Activated CD4-positive, alpha-beta T cell treated with anti-CD3 and anti-CD28 coated beads, Interleukin-2, amount 50 U/mL, for 24 hours (primary cell): ENCODE results near the gene TRPM5.

Source experiments
- DNase-seq, 2 donors: peaks; one replicate each; pipeline ENCODE4 v3.0.0-alpha.2; 2020; ENCODE audit warnings: low read depth in 1 of 2, low spot score in 1 of 2

The TRPM5 gene

DNA sequence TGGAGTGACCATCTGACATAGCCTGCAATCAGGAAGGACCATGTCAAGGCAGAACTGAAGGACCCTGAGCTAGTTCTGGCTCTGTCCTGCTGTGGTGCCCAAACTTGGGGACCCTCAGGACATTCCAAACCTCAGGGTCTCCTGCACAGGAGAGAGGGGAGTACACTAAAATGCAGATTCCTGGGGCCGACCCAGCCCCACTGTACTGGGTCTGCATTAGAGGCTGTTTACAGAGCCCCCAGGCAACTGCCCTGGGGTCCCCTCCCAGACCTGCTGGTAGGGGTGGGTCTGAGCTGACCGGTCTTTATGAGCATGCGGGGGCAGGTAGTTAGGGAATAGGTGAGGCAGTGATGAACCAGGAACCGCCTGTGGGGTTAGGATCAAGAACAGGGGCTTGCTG is 6.8 kb downstream of the TRPM5 start:
- no peak for DNase-seq

DNA sequence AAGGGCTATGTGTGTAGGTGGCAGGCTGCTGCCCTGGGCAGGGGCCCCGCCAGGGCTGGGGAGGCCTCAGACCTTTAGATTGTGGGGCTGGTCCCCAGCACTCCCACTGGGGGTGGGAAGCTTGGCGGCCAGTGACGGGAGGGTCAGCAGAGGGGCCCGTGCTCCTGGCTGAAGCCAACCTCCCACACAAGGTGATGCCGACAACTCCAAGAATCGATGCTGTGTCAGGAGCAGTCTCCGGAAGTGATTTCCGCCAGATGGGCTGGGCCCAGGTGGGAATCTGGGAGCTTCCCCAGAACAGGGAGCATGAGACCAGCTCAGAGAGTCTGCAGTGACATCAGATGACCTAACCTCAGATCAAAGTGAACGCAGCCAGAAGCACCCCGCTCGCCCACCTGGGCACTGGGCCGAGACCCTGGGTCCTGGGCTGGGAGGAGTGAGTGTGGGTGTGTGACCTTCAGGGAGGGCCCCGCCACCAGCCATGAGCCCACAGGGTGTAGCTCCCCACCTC is 7.7 kb downstream of the TRPM5 start:
- no peak for DNase-seq

DNA sequence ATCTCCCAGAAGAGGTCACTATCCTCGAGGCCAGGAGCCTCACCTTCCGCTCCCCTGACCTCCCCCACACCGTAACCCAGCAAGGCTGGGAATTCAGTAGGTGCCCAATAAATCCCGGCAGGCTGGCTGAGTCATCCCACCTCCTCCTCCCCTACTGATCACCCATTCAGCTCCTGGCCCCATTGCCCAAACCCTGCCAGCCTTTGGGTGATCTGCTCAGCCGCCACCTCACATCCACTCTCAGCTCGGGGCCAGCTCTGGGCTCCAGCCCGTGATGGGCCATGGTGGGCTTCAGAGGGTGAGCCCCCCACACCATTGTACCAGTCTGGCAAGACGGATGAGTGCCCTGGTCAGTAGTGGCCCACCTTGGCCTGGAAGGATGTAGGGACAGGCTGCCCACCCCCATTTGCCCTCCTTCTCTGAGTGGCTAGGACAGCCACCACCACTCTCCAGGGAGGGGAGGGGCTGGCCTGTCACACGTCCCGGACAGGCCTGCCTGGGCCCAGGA is 8.2 kb downstream of the TRPM5 start:
- DNase-seq: no peak

DNA sequence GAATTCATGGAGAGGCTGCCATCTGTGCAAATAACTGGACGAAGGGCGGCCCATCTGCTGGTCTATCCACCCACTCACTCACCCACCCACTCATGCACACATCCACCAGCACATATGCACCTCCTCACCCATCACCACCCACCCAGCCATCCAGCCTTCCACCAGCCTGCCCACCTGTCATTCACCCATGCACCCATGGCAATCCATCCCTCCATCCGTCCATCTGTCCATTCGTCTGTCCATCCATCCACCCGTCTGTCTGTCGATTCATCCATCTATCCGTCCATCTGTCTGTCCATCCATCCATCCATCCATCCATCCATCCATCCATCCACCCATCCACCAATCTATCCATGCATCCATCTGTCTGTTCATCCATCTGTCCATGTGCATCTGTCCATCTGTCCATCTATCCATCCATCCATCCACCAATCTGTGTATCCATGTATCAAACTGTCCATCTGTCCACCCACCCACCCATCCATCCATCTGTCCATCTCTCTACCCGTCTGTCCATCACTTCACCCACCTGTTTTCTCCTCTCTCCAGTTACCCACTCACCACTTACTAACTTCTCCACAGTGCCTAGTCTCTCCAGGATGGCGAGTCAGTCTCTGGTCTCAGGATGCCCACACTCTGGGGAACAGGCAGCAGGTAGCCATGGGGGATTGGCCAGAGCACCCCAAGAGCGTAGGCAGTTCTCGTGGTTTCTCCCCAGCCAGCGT is 8.9 kb downstream of the TRPM5 start:
- no peak for DNase-seq

DNA sequence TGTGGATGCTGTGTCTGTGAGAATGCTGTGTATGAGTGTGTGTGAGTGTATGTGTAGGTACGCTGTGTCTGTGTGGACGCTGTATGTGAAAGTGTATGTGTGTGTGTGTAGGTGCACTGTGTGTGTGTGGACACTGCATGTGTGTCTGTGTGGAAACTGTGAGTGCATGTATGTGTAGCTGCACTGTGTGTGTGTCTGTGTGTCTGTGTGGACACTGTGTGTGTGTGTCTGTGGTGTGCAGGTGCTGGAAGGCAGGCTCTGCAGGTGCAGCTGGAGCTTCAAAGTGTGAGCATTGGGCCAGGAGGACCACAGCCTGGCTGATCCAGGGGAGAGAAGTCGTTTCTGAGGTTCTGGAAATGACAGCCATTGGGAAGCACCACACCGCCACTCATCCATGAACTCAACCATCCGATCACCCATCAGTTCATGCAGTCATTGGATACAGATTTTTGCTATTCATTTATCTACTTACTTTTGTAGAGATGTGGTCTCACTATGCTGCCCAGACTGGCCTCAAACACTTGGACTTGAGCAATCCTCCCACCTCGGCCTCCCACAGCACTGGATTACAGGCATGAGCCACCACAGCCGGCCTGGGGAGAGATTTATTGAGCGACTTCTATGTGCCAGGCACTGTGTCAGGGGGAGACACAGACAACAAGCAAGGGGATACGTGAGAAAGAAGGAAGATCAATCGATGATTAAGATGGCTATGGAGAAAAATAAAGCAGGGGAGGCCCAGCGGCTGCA is 9.6 kb downstream of the TRPM5 start:
- DNase-seq: no peak

DNA sequence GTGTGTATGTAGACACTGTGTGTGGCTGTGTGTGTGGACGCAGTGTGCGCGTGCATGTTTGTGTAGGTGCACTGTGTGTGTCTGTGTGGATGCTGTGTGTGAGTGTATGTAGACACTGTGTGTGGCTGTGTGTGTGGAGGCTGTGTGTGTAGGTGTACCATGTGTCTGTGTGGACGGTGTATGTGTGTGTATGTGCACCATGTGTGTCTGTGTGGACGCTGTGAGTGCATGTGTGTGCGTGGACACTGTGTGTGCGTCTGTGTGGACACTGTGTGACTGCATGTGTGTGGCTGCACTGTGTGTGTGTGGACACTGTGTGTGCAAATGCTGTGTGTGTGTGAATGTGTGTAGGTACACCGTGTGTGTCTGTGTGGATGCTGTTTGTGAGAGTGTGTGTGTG is 10.3 kb downstream of the TRPM5 start:
- DNase-seq: no peak

DNA sequence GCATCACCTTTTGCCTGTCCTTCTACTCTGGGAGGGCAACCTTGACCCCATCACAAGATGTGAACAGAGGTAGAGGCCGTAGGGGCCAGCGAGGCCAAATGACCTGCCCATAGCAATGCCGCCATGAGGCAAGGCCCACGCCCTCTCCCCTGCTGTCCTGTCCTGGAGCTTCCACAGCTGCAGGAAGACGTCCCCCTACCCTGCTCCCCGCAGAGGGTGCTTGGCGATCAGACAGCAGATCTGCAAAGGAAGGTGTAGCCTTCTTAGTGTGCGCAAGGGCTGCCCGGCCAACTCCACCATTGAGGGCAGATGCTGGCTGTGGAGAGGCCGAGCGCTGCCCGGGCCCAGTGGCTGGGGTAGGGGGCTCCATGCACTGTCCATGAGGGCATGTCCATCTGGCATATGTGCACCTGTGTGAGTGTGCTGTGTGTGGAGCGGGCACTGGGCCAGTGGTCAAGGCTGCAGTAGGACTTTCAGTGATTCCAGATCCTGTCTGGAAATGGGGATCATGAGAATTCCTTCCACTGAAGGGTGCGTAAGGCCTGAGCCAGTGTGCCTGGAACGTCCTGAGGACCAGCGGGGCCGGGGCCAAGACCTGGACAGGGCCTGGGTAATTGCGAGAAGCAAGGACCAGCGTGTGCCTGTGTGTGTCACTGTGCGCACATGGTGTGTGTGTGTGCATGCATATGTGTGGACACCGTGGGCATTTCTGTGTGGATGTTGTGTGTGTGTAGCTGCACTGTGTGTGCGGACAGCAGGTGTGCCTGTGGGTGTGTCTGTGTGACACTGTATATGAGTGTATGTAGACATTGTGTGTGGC is 11.0 kb downstream of the TRPM5 start:
- DNase-seq: no peak

DNA sequence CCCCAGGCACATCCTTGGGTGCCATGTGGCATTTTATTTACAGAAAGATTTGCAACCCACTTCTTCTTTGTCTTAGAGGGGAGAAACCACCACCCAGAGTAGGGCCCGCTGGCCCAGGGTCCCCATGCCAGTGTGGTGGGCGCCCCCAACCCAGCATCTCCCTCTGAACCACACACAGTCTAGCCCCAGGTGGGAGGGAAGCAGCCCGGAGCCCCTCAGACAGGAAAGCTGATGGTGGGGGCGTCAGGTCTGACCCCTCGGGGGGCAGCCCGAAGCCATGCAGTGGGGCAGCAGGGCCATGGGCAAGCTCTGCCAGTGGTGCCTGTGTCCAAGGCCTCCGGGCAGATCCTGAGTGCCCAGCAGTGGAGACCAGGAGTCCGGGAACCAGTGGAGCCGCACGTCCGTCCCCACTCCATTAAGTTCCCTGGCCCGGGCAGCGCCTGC is 11.7 kb downstream of the TRPM5 start:
- DNase-seq: no peak

DNA sequence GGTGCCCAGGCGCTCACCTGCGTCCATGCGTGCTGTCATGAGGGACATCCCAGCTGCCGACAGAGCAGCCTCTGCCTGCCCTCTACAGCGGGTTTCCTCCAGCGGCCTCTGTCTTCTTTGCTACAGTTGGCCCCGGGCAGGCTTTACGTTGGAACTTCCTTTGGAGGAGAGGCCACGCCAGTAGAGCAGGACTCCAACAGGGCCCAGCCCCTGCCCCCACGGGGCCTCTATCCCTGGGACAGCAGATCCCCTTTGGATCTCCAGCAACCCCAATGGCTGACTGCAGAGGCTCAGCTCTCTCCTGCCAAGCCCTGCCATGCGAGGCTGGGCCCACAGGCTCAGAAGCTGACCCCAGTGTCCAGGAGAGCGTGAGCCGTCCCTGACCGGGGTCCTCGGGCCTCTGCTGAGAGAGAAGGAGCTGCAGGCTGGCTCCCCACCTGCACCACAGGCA is 12.1 kb downstream of the TRPM5 start:
- no peak for DNase-seq

DNA sequence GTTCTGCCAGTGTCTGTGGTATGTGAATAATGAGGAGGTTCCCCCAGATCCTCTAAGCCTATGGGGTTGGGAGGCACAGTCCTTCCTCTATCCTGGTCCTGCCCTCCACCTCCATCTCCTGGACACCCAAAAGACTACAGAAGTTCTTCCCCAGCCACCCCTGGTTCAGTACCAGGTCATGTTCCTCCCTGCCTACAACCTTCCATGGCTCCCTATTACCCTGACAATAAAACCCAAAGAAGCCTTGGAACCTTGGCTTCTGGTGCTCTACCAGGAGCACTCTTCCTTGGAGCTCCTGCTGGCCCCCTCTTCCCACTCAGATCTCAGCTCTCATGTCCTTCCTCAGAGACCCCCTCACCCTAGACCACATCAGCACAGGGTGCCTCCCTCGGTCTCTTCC is 12.9 kb downstream of the TRPM5 start:
- no peak for DNase-seq

DNA sequence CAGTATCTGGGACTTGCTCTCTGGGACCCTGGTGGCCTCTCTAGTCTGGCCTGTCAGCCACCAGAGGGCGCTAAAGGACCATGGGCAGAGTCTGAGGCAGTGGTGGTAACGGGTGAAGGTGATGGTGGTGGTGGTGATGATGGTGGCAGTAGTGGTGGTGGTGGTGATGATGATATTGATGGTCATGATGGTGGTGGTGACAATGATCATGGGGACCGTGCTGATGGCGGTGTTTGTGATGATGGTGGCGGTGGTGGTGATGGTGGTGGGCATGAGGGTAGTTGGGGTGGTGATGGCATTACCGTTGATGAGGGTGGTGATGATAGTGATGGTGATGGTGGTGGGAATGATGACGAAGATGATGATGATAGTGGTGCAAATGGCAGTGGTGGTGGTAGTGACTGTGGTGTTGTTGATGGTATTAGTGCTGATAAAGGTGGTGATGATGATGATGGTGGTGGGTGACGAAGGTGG is 16.0 kb downstream of the TRPM5 start:
- peak; percentile 84 to 87 for DNase-seq

DNA sequence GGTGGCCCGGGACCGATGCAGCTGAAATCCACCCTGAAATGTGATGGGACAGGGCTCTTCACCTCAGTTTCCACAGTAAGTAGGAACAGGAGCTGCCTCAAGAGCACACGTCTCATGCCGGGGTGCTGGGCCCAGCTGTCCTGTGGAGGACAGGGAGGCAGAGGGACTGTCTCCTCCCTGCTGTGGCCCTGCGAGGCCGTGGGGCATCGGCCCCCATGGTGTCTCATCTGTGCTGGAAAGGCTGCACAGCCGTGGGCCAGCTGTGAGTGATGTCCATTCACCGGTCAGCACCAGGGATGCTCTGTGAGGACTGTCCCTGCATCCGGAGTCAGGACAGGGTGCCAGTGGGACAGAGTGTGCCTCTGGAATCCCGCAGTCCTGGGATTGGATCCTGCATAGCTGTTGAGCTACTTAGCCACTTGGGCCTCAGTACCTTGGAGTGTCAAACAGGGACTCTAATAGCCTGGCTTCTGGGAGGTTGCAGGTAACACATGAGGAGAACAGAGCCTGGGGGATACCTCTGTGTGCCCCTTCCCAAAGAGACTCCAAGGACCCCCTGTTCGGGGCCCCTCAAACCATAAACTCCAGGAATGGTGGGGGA is 16.5 kb downstream of the TRPM5 start:
- DNase-seq: no peak

DNA sequence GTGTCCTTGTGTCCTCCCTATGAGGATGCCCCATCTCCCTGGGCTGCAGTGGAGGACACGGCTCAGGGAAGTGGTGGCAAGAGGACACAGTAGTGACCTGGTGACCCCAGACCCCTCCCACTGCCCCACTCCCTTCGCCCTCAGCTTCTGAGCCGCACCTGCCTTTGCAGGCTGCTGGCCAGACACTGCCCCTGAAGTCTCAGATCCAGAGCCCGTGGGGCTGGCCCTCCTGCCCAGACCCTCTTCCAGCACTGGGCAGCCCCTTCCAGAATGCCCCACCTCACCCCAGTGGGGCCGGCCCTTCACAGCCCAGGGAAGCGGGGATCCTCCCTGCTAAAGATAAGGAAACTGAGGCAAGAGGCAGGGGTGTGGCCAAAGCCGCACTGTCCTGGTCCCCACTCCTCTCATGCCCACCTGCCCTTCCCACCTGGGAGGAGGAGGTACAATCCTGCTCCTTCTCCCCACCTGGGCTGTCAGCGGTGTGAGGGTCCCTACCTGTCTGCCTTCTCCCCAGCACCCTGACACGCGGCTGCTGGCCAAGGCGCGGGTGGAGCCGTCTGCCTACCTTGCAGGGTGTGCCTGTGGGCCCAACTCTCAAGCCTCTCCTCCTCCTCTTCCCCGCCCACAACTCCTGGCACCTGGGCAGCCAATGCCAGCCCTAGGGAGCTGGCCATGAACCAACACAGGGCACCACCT is 17.3 kb downstream of the TRPM5 start:
- no peak for DNase-seq

DNA sequence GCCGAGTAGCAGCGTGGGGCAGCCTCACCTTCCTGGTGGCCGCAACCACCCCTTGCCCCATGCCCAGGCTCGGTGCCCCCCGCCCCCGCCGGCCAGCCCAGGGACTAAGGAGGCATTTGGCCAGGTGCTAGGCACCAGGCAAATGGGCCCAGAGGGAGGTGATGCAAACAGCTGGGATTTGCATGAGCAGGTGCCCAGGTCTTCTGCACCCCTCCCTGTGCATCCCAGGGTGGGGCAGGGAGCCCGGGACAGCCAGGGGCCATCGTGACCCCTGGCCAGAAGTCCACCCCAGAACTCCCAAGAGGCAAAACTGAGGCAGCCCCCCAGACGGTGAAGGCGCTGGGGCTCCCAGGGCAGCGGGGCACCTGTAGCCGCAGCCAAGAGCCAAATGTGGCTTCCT is 18.1 kb downstream of the TRPM5 start:
- no peak for DNase-seq

DNA sequence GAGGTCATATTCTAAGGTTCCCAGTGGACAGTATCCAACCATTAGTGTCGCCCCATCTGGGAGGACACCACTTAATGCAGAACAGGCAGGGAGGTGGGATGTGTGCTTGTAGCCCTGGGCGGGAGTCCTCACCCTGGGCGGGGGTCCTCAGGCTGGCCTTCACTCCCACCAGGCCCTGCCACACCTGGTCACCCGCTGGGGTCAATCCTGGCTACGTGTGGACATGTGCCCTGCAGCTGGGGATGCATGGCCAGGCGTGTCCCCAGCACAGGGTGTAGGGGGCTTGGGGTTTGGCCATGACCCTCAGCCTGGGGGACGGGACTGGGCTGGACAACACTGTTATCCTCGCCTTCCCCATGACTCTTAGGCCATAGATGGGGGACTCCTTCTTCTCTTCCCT is 18.8 kb downstream of the TRPM5 start:
- DNase-seq: no peak

DNA sequence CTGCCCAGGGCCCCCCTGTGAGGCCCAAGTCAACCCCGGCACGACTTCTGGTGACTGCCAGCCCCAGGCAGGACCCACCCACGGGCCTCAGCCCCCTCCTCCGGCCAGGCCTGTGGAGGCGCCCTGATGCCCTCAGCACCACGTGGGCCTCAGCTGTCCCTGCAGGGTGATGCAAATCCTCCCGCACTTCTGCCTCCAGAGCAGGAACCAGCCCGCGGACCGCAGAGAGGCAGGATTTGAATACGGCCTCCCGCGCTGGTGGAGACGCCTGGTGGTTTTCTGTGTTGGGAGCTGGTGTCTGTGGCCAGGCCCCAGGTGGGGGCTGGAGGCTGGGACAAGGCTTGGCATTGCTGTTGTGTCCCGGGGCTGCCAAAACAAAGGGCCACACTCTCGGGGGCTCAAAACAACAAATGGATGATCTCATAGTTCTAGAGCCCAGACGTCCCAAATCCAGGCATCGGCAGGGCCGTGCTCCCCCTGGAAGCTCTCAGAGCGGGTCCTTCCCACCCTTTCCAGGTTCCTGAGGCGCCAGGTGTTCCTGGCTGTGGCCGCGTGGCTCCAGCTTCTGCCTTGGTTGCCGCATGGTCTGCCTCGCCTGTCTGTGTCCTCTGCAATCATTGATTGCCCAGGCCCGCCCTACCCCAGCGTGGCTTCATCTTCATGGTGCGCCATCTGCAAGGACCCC is 19.4 kb downstream of the TRPM5 start:
- DNase-seq: no peak

DNA sequence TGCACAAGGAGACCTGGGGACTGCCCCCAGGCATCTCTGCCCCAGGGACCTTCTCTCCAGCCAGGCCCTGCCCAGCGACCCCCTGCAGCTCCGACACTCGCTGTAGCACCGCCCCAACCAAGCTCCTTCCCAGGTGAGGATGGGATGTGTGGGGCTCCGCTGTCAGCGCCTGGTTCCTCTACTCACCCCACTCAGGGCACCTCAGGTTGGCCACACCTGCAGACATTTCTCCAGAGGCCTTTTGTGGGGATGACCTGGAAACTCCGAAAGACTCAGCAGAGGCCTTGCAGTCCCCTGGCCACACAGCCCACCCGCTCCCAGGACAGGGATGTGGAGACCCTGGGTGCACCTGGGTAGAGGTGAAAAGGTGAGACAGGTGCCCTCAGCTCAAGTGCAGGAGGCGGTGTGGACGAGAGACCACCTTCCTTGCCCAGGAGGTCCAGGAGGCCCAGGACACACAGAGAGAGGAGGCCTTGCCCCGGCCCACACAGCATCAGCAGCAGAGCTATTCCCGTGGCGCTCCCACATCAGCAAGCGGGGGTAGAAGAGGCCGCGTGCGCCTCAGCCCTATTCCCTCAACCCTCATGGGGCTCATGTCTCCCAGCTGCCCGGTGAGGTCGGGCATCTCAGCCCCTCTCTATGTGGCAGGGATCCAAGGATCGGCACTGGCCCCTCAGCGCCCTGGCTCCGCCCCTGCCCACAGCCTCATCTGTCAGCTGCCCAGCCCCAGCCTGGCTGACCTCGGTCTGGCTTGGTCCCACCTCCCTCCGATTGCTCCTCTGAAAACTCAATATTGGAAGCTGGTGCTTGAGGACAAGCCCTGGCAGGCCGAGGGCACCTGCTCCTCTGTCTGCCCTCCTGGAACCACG is 20.9 kb downstream of the TRPM5 start:
- DNase-seq: no peak

DNA sequence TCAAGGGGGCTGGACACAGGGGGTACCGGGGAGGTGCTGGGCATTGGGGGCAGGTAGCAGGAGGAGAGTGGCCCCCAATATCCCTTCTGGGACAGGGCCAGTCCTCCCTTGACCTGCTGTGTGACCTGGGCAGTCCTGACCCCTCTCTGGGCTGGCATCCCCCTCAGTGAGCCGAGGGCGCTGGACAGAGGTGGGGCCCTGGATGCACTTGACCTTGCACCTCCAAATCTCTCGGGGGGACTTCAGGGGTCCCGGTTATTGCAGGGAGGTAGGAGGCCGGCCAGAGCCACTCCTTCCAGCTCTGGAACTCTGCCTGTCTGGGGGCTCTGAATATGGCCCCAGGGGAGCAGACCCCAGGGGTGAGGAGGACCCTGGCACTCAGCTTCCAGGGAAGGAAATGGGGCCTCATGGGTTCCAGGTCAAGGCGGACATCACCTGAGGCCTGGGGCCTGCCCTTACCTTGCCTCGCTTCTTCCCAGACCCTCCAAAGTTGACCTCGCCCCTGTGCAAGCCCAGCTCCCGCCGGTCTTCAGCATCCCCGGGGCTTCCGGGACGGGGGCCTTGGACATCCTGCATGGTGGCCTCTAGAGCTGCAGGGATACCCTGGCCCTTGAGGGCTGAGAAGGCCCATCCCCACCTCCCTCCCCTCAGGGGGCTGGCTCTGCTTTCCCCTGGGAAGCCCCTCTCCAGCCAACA is 21.7 kb downstream of the TRPM5 start:
- DNase-seq: no peak
